DMS 273 (cell line): ENCODE measurements around the gene SLC13A3.

Source experiments
- DNase-seq: peaks from one replicate; lab custom pipeline; 2025; ENCODE audit not compliant: unreplicated experiment; lab: John Stamatoyannopoulos, UW

Gene SLC13A3

DNA sequence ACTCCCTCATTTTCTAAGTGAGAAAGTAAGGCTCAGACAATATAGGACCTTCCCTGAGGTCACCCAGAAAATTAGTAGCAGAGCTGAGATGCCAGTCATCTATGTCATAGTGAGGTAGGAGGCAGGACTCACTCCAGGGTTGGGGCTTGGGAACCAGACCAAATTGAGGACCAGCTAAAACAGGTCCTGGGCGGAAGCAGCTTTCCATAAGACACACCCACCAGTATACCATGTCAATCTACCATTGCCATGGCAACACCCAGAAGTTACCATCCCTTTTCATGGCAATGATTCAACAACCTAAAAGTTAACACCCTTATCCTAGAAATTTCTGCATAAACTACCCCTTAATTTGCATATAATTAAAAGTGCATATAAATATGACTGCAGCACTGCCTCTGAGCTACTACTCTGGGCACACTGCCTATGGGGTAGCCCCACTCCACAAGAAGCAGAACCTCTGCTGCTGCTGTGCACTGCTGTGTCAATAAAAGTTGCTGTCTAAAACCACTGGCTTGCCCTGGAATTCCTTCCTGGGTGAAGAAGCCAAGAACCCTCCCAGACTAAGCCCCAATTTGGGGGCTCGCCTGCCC is 70.5 kb downstream of the SLC13A3 start:
- DNase-seq, result no peak

GRCh38 chr20:46578745-46579144 is 72.5 kb downstream of the SLC13A3 start:
- no peak for DNase-seq

GRCh38 chr20:46576774-46577395 is 74.4 kb downstream of the SLC13A3 start:
- no peak for DNase-seq

GRCh38 chr20:46575937-46576461 is 75.3 kb downstream of the SLC13A3 start:
- DNase-seq, result no peak

GRCh38 chr20:46575394-46575793 is 75.9 kb downstream of the SLC13A3 start:
- DNase-seq, result no peak

- no peak for DNase-seq
These were observed 77.3 kb downstream of the SLC13A3 start for GRCh38 chr20:46573788-46574584.

DNA sequence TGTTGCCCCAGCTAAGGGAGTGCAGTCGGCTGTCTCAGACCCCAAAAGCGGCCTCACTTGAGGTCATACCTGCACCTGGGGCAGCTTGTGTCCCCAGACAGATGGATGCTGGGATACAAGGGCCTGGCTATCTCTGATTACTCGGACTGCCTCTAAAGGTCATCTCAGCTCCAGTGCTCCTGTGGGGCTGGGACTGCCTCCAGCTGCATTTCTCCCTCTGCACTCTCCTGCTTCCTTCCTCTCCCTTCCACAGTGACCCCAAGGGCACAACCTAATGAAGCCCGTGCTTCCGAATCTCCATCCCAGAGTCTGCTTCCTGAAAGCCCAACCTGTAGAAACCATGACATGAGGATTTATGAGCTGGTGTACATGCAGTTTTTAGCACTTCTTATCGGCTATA is 78.0 kb downstream of the SLC13A3 start:
- no peak for DNase-seq

DNA sequence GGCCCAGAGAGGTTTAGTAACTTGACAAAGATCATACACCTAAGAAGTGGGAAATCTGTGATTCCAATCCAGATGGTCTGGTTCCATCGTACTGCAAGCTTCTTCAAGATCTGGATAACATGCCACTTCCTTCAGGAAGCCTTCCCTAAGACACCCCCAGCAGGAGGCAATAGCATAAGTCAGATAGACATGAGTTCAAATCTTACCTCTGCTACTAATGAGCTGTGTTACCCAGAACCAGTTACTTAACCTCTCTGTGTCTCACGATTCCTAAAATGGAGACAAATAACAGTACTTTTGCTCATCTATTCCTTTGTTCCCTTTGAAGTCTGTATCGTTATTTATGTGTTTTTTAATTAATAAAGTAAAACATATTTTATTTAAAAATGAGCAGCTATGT is 78.5 kb downstream of the SLC13A3 start:
- no peak for DNase-seq

DNA sequence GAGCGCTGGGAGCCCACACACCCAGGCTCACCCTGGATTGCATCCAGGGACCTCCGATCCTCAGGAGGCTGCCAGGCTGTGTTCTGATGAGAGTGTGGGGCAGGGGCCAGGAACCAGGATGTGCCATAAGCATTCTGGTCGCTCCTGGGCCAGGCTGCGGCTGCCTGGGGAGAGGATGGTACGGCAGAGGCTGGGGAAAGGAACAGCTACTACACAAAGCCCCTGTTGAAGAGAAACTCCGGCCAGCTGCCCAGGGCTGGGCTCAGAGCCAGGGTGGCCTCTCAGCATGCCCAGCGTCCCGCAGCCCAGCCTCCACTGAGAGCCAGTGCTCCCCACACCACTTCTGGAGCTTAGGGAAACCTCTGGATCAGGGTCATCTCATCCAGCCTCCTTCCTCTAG is 79.1 kb downstream of the SLC13A3 start:
- DNase-seq, result peak; percentile 33

DNA sequence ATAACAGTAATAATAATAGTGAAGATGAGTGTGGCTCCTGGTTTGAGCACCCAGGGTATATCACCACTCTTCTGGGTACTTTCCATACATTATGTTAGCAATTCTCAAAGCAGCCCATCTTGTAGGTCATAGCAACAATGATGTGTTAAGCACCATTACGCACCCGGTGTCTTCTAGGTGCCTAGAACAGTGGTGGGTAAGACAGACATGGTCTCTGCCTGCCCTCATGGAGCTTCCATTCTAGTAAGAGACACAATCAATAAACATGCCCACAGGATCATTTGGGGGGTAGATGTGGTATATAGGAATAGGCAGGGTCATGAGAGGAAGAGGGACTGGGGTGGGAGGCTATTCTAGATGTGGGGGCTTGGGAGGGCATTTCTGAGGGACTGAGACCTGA is 79.8 kb downstream of the SLC13A3 start:
- DNase-seq, result no peak

- DNase-seq, result no peak
These were observed 80.3 kb downstream of the SLC13A3 start for GRCh38 chr20:46570956-46571355.

DNA sequence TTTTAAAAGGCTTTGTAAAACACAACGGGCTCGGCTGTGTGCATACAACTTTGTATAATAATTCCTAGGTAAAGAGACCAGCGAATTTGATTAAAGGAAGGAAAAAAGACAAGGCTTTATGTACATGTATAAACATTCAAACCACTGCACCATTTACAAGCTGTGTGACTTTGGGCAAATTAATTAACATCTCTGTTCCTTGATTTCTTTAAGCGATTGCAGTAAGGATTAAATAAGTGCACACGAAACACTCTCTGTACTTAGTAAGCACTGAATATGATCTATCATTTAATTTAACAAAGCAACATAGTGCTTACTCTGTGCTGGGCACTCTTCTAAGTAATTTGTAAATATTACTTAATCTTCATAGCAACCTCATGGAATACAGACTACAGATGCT is 81.3 kb downstream of the SLC13A3 start:
- no peak for DNase-seq

- peak; percentile 95 for DNase-seq
These were observed 82.6 kb downstream of the SLC13A3 start for GRCh38 chr20:46568570-46569129.

- DNase-seq, result no peak
These were observed 85.1 kb downstream of the SLC13A3 start for GRCh38 chr20:46566125-46566524.

- DNase-seq, result no peak
These were observed 86.9 kb downstream of the SLC13A3 start for GRCh38 chr20:46564241-46564957.

GRCh38 chr20:46563860-46564221 is 87.4 kb downstream of the SLC13A3 start:
- no peak for DNase-seq

DNA sequence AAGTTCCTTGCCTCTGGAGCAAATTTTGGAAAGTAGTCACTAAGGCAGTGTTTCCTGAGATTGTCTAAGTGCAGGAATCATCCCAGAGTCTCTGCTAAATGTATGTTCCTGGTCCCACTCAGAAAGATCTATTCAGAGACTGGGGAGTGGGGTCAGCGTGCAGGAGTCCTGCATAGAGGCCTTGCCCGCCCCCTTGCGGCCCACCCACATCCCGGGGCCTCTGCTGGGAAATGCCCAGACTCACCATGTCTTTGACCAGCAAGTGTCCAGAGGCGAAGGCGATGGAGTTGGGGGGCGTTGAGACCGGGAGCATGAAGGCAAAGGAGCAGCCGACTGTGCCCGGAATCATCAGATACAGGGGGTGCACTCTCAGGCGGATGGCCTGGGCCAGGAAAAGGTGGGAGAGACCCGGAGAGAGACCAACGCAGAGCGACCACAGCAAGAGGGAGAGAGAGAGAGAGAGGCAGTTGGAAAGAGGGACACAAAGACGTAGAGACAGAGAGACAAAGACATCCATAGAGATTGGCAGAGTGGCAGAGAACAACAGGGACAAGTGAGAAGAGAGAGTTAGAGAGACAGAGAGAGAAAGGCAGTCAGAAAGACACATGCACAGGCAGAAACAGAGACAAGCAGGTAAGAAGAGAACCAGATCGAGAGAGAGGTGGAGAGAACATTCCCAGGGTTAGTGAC is 87.9 kb downstream of the SLC13A3 start:
- no peak for DNase-seq

- DNase-seq, result peak; percentile 83
These were observed 88.7 kb downstream of the SLC13A3 start for GRCh38 chr20:46562373-46563169.

DNA sequence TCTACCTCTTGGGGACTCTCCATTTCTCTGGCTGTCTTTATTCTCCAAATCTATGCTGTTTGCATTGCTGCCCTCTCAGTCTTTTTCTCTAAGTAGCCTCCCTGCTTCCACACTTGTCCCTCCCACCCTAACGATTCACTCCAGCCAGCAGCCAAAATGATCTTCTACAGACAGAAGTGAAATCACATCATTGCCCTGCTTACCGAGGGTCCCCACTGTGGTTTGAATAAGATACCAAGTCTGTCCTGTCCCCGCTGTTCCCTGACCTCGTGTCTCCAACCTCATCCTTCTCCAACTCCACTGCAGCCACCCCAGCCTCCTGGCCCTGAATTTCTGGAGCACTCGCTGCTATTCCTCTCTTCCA is 89.3 kb downstream of the SLC13A3 start:
- no peak for DNase-seq
